Kidney epithelial cell (primary cell): ENCODE results near the gene SNHG17. TPM values are rescaled to one million over a fixed set of nuclear protein-coding genes. Genes with fewer than 3 reads are reported as not detected.

Experiments
- DNase-seq: peaks from one replicate; pipeline ENCODE4 v3.0.0-alpha.2; 2010; ENCODE audit warnings: low read depth
- H3K27me3 ChIP-seq: 2 replicates; pipeline ENCODE4 v1.6.0; 2011; ENCODE audit warnings: low read length; ENCODE audit not compliant: control insufficient read depth, insufficient read depth
- H3K36me3 ChIP-seq: 2 replicates; pipeline ENCODE4 v1.5.1; 2011; ENCODE audit warnings: low read length; ENCODE audit not compliant: control insufficient read depth, insufficient read depth
- H3K4me3 ChIP-seq: 2 replicates; pipeline ENCODE4 v1.5.1; 2011; ENCODE audit warnings: low read depth, mild to moderate bottlenecking, control low read depth, low read length
- CTCF ChIP-seq: IDR thresholded peaks from 2 replicates; pipeline ENCODE4 v1.5.1; 2011; ENCODE audit warnings: mild to moderate bottlenecking, moderate library complexity, low read length, control low read depth, inconsistent platforms; ENCODE audit not compliant: insufficient read depth, poor library complexity, severe bottlenecking
- total RNA-seq: library from RNA; depleted of rRNA; stranded (reverse); fragments of >200 nt; gene quantifications from 2 replicates; pipeline ENCODE4 v1.2.3, GENCODE V29; 2015

SNHG17 gene
- total RNA-seq, 1 donor from 2014 or later = 34.2 TPM

DNA sequence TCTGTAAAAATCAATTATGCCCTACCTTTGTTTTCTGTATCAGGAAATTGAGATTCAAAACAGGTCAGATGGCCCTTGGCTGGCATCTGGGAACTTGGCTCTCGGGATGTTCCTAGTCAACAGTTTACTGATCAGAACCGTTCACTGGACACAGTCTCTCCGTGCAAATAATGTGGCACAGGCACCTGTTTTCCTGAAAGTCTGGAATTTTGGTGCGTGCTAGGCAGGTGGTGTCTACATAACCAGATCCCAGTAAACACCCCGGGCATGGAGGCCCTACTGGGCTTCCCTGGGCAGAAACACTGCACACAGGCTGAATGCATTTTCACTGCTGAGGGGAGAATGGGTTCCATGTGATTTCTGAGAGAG lies 7.5 kb downstream of the SNHG17 start:
- no peak for TF ChIP-seq CTCF
- Histone ChIP-seq H3K27me3 (no peaks in the 10 kb centered on the region), H3K36me3 (no peaks in the 10 kb centered on the region), H3K4me3 (no peak overlapping the region)
- no peak for DNase-seq

- DNase-seq = peak; percentile 65
- Histone ChIP-seq H3K27me3 (no peaks in the 10 kb centered on the region), H3K4me3 (no peak overlapping the region), H3K36me3 (no peaks in the 10 kb centered on the region)
- no peak for TF ChIP-seq CTCF
These were observed 8.9 kb downstream of the SNHG17 start for GRCh38 chr20:38426006-38426897.

DNA sequence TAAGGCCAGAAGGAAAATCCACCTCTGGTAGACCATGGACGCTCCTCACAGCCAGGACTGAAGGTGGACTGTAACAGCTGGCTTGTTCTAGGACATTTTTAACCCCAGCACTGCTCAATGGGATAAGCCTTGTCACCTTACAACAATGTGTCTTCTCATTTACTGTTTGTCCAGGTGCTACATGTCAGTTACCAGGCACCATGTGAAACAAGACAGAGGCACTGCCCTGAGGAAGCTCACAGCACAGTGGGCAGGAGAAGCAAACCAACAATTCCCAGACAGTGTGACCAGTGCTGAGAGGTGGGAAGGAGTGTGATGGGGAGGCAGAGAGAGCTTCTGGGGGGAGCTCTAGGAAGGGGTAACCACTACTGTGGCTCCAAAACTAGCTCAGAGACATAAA lies 10.7 kb downstream of the SNHG17 start:
- Histone ChIP-seq H3K27me3 (no peaks in the 10 kb centered on the region), H3K4me3 (no peak overlapping the region), H3K36me3 (peaks cover 6% of the 10 kb centered on the region)
- no peak for DNase-seq
- no peak for TF ChIP-seq CTCF

DNA sequence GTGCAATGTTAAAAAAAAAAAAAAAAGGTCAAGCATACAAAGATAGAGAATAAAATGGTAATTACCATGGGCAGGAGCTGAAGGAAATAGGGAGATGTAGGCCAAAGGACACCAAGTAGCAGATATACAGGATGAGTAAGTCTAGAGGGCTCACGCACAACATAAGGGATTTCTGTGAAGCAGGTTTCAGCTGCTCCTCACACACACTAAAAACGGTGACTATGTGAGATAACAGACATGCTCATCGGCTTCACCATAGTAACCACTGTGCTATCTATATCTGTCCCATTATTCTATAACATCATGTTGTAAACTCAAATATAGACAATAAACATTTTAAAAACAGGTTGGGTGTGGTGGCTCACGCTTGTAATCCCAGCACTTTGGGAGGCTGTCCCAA lies 11.6 kb downstream of the SNHG17 start:
- H3K36me3 ChIP-seq = peaks cover 7% of the 10 kb centered on the region
- H3K27me3 ChIP-seq = no peaks in the 10 kb centered on the region
- TF ChIP-seq CTCF = no peak
- DNase-seq = no peak
- no peak overlapping the region for H3K4me3 ChIP-seq

- H3K4me3 ChIP-seq = no peak overlapping the region
- no peak for DNase-seq
- H3K27me3 ChIP-seq = no peaks in the 10 kb centered on the region
- H3K36me3 ChIP-seq = peaks cover 7% of the 10 kb centered on the region
- no peak for TF ChIP-seq CTCF
These were observed 13.2 kb downstream of the SNHG17 start for GRCh38 chr20:38421915-38422314.
